A673 (cell line): Measurements from ENCODE around the gene POMP.

Experiments
- EZH2 ChIP-seq: fragments of 200-600 bp; sonication (generic); IDR thresholded peaks from 2 replicates; pipeline ENCODE4 v1.6.1; 2017; ENCODE audit warnings: borderline replicate concordance, low read depth, mild to moderate bottlenecking, mixed read lengths, antibody characterized with exemption, low read length; ENCODE audit not compliant: poor library complexity, severe bottlenecking
- TF ChIP-seq, protein P1 (sequence below): fragments of 300-800, 200-600 bp; sonication (generic); conservative IDR thresholded peaks from 2 replicates; pipeline ENCODE4 v1.5.1; 2017; ENCODE audit warnings: low read depth, mild to moderate bottlenecking, antibody characterized with exemption, low read length, moderate library complexity, mixed read lengths

GRCh38 chr13:28654276-28654675, 4.7 kb upstream of the POMP start:
- TF ChIP-seq EZH2 = no peak
- TF ChIP-seq, protein P1, sequence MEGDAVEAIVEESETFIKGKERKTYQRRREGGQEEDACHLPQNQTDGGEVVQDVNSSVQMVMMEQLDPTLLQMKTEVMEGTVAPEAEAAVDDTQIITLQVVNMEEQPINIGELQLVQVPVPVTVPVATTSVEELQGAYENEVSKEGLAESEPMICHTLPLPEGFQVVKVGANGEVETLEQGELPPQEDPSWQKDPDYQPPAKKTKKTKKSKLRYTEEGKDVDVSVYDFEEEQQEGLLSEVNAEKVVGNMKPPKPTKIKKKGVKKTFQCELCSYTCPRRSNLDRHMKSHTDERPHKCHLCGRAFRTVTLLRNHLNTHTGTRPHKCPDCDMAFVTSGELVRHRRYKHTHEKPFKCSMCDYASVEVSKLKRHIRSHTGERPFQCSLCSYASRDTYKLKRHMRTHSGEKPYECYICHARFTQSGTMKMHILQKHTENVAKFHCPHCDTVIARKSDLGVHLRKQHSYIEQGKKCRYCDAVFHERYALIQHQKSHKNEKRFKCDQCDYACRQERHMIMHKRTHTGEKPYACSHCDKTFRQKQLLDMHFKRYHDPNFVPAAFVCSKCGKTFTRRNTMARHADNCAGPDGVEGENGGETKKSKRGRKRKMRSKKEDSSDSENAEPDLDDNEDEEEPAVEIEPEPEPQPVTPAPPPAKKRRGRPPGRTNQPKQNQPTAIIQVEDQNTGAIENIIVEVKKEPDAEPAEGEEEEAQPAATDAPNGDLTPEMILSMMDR = no peak
